ENCODE measurements around the gene SLC4A5.

DNA sequence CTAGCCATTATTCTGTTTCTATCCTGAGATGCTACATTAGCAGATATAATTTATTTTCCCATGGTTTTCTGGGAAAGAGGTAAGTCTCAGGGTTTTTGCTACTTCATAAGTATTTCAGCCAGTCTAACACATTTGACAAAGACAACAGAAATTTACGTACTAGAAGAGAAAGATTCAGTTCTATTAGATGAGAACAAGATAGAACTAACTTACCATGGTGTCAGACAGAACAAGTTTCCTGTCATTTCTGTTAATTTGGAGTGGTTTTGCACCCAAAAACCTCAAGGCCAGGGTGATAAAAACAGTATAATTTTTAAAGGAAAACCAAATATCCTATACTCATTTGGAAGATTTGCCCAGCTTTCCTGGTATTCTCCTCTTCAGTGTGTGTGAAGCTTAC lies 15.6 kb downstream of the SLC4A5 start:
- no peak for TF ChIP-seq POLR2A (IDR thresholded peaks at IDR 0.05)
- TF ChIP-seq, protein P1, sequence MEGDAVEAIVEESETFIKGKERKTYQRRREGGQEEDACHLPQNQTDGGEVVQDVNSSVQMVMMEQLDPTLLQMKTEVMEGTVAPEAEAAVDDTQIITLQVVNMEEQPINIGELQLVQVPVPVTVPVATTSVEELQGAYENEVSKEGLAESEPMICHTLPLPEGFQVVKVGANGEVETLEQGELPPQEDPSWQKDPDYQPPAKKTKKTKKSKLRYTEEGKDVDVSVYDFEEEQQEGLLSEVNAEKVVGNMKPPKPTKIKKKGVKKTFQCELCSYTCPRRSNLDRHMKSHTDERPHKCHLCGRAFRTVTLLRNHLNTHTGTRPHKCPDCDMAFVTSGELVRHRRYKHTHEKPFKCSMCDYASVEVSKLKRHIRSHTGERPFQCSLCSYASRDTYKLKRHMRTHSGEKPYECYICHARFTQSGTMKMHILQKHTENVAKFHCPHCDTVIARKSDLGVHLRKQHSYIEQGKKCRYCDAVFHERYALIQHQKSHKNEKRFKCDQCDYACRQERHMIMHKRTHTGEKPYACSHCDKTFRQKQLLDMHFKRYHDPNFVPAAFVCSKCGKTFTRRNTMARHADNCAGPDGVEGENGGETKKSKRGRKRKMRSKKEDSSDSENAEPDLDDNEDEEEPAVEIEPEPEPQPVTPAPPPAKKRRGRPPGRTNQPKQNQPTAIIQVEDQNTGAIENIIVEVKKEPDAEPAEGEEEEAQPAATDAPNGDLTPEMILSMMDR (IDR thresholded peaks at IDR 0.05): no peak
- no peak for TF ChIP-seq EP300 (IDR thresholded peaks at IDR 0.05)
